ENCODE measurements around the gene CDH22.

The CDH22 gene

GRCh38 chr20:46330072-46330763 is 21.9 kb upstream of the CDH22 start:
- TF ChIP-seq CTCF (IDR thresholded peaks at IDR 0.05; ENCODE audit: control insufficient read depth, insufficient read depth, low read depth, low read length, missing control alignments), result no peak
- no peak overlapping the region for H3K4me3 ChIP-seq (ENCODE audit: control insufficient read depth, low read depth, low read length)
- DNase-seq (ENCODE audit: low read depth), result no peak

GRCh38 chr20:46328200-46328882 is 20.0 kb upstream of the CDH22 start:
- no peak for DNase-seq (ENCODE audit: low read depth)
- H3K4me3 ChIP-seq (ENCODE audit: control insufficient read depth, low read depth, low read length), result no peak overlapping the region
- no peak for TF ChIP-seq CTCF (IDR thresholded peaks at IDR 0.05; ENCODE audit: control insufficient read depth, insufficient read depth, low read depth, low read length, missing control alignments)

GRCh38 chr20:46327557-46327956 is 19.3 kb upstream of the CDH22 start:
- no peak for DNase-seq (ENCODE audit: low read depth)
- no peak for TF ChIP-seq CTCF (IDR thresholded peaks at IDR 0.05; ENCODE audit: control insufficient read depth, insufficient read depth, low read depth, low read length, missing control alignments)
- no peak overlapping the region for H3K4me3 ChIP-seq (ENCODE audit: control insufficient read depth, low read depth, low read length)

- TF ChIP-seq CTCF (IDR thresholded peaks at IDR 0.05; ENCODE audit: control insufficient read depth, insufficient read depth, low read depth, low read length, missing control alignments), result no peak
- no peak for DNase-seq (ENCODE audit: low read depth)
Measured at GRCh38 chr20:46325789-46326188, 17.5 kb upstream of the CDH22 start.

GRCh38 chr20:46324960-46325703 is 16.8 kb upstream of the CDH22 start:
- DNase-seq (ENCODE audit: low read depth), result no peak
- H3K4me3 ChIP-seq (ENCODE audit: control insufficient read depth, low read depth, low read length), result no peak overlapping the region
- TF ChIP-seq CTCF (IDR thresholded peaks at IDR 0.05; ENCODE audit: control insufficient read depth, insufficient read depth, low read depth, low read length, missing control alignments), result peak; percentile 48

More at GRCh38 chr20:46325789-46326188, 17.5 kb upstream of the CDH22 start:
- no peak overlapping the region for H3K4me3 ChIP-seq (ENCODE audit: control insufficient read depth, low read depth, low read length)

GRCh38 chr20:46324379-46324778 is 16.1 kb upstream of the CDH22 start:
- DNase-seq (ENCODE audit: low read depth), result no peak
- no peak overlapping the region for H3K4me3 ChIP-seq (ENCODE audit: control insufficient read depth, low read depth, low read length)
- no peak for TF ChIP-seq CTCF (IDR thresholded peaks at IDR 0.05; ENCODE audit: control insufficient read depth, insufficient read depth, low read depth, low read length, missing control alignments)
